HG03378 (cell line): ENCODE results near the gene APBB1IP.

ENCODE experiments used
- ATAC-seq: cut with Tn5 transposase; IDR thresholded peaks from one replicate; pipeline ENCODE4 v1.9.1; 2021; ENCODE audit warnings: mild to moderate bottlenecking, moderate library complexity; ENCODE audit not compliant: unreplicated experiment

APBB1IP gene

GRCh38 chr10:26505491-26505890 is 67.3 kb downstream of the APBB1IP start:
- ATAC-seq, result no peak

- no peak for ATAC-seq
These were observed 68.6 kb downstream of the APBB1IP start for GRCh38 chr10:26506736-26507135.

GRCh38 chr10:26507441-26507840 is 69.3 kb downstream of the APBB1IP start:
- no peak for ATAC-seq

- no peak for ATAC-seq
These were observed 69.9 kb downstream of the APBB1IP start for GRCh38 chr10:26508016-26508415.

GRCh38 chr10:26509307-26509706 is 71.2 kb downstream of the APBB1IP start:
- no peak for ATAC-seq

GRCh38 chr10:26513101-26513500 is 75.0 kb downstream of the APBB1IP start:
- no peak for ATAC-seq

- ATAC-seq, result no peak
These were observed 78.5 kb downstream of the APBB1IP start for GRCh38 chr10:26516540-26517101.

GRCh38 chr10:26517141-26517867 is 79.2 kb downstream of the APBB1IP start:
- ATAC-seq, result no peak

- no peak for ATAC-seq
These were observed 81.7 kb downstream of the APBB1IP start for GRCh38 chr10:26519803-26520202.

GRCh38 chr10:26520575-26520974 is 82.4 kb downstream of the APBB1IP start:
- ATAC-seq, result no peak

GRCh38 chr10:26524161-26524896 is 86.2 kb downstream of the APBB1IP start:
- ATAC-seq, result no peak

- no peak for ATAC-seq
These were observed 87.4 kb downstream of the APBB1IP start for GRCh38 chr10:26525586-26525985.

GRCh38 chr10:26527018-26527417 is 88.9 kb downstream of the APBB1IP start:
- ATAC-seq, result no peak

- no peak for ATAC-seq
These were observed 89.9 kb downstream of the APBB1IP start for GRCh38 chr10:26528048-26528447.

- peak; percentile 80 for ATAC-seq
These were observed 90.7 kb downstream of the APBB1IP start for GRCh38 chr10:26528715-26529393.

GRCh38 chr10:26534384-26534783 is 96.2 kb downstream of the APBB1IP start:
- no peak for ATAC-seq

GRCh38 chr10:26540601-26541000 is 102.5 kb downstream of the APBB1IP start:
- ATAC-seq, result peak; percentile 49

- peak; percentile 78 for ATAC-seq
These were observed 105.6 kb downstream of the APBB1IP start for GRCh38 chr10:26543567-26544306.

GRCh38 chr10:26544932-26545331 is 106.8 kb downstream of the APBB1IP start:
- no peak for ATAC-seq

- ATAC-seq, result no peak
These were observed 112.8 kb downstream of the APBB1IP start for GRCh38 chr10:26550774-26551526.
